Fibroblast of skin of left biceps (primary cell): ENCODE data around the gene VAPB.

ENCODE experiments used
- DNase-seq, 2 experiments: peaks; one replicate each; pipeline ENCODE4 v3.0.0-alpha.2; 2013; ENCODE audit warnings: low read depth in 2 of 2

The VAPB gene

GRCh38 chr20:58435237-58435636 is 46.2 kb downstream of the VAPB start:
- DNase-seq, result no peak

DNA sequence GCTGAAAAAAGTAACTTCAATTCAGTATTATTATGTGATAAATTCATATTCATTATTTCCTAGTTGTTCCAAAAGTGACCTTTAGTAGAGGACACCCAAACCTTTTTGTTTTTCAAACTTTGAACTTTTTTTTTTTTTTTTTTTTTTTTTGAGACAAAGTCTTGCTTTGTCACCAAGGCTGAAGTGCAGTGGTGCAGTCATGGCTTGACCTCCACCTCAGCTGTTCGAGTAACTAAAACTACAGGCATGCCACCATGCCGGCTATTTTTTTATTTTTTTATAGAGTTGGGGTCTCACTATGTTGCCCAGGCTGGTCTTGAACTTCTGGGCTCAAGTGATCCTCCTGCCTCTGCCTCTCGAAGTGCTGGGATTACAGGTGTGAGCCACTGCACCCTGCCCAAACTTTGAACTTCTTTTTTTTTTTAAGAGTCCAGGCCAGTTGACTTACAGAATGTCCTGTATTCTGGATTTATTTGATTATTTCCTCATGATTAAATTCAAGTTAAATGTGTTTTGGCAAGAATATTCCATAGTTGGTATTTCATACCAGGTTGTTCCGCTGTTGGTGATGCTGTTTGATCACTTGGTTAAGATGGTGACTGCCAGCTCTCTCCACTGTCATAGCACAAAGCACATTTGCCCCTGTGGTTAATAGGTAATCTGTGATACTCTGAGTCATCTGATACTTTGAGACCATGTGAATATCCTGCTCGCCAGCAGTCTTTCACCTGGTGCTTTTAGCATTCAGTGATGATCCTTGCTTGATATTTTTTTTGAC is 48.0 kb downstream of the VAPB start:
- no peak for DNase-seq

- DNase-seq, result no peak
These were observed 50.2 kb downstream of the VAPB start for GRCh38 chr20:58438970-58439808.

- no peak for DNase-seq
These were observed 51.2 kb downstream of the VAPB start for GRCh38 chr20:58440021-58440767.

GRCh38 chr20:58441723-58442122 is 52.7 kb downstream of the VAPB start:
- no peak for DNase-seq

- DNase-seq, result no peak
These were observed 55.8 kb downstream of the VAPB start for GRCh38 chr20:58444746-58445255.

GRCh38 chr20:58446264-58446959 is 57.4 kb downstream of the VAPB start:
- DNase-seq, result no peak

- DNase-seq, result no peak
These were observed 57.9 kb downstream of the VAPB start for GRCh38 chr20:58446960-58447265.

DNA sequence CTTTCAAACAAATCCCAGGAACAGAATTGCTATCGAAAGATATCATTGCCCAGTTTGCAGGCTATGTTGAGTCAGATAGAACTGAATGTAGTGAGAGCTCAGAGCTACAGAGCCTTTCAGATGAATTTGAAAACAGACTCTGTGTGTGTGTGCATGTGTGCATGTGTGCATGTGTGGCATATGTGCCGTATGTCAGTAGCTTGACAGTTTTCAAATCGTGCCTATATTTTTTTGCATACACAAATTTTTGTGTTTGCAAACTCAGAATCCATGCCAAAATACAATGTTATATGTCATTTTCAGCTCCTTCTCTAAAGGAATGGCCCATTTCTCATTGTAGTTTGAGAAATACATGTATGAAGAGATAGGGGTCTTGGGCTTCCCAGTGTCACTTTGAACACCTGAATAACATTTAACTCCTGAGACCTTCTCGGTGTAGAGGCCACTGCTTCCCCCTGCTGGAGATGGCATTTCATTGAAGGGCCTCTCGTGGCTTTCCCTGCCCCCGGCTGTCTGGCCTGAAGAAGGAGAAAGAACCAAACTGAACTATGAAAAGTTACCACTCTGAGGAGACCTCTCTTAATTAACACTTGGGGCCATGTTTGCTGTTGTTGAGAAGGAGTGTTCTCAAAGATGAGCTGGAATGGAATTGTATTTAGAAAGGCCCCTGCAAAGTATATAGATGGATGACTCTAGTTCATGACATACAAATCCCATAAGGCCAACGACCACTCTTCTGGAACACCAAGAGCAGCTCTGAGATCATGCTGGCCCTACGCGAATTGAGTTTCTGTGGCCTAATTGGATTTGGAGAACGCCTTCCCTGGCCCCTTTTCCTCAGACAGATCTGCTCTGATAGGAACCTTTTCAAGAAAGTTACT is 58.7 kb downstream of the VAPB start:
- no peak for DNase-seq

DNA sequence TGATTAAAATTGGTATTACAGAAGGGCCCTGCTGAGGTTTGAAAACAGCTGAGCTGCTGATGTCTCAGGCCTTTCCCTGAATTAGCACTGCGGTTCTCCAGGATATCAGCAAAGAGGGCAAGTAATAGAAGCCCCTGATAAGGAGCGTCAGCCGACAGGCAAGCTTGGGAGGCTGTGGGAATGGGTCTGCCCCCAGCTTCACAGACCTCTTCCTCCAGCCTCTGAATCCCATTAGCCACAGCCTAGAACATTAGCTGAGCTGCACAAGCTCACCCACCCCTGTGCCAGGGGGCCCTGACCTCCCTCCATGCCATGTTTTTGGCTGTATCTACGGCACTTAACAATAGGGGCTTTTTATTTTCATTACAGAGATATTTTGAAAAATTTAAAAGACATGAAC is 59.9 kb downstream of the VAPB start:
- no peak for DNase-seq

DNA sequence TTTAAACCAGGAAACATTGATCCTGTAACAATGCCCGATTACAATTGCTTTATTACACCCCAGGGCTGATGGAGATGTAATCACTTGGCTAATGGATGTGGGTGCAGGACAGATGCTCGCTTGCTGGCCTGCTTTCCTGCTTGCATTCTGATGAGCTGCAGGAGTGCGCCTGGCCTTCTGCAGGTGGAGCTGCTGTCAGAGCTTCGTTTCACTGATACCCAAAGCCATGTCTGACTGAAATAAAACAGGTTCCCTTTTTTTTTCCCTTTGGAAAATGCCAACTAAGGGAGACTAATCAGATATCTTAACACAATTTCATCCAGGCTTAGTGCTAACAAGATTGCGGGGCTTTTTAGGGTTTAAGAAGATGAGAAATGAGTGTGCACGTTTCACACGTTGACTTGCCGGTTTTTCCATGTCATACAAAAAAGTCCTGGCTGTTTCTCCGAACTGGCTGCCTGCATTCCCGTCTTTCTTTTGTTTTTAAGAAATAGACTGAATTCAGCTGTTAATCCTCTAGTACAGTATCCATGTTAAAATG is 60.7 kb downstream of the VAPB start:
- no peak for DNase-seq

DNA sequence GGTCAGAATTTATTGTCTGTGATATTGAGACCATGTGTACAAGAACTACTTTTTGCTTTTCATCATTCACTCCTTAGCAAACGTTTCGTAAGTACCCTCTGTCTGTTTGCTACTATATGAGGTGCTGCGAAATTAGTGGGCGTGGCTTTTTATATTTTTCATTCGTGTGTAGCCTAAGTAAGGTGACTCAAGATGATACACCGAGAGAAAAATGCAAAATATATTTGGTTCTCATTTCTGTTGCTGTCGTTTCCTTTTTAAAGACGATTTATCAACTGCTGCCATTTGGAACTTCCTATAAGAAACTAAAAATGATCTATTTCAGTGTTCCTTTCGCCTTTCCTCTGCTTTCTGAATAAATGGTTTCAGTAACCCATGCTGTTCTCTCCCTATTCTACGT is 61.2 kb downstream of the VAPB start:
- no peak for DNase-seq

GRCh38 chr20:58452667-58453255 is 63.7 kb downstream of the VAPB start:
- DNase-seq, result no peak

GRCh38 chr20:58453391-58453790 is 64.4 kb downstream of the VAPB start:
- no peak for DNase-seq

GRCh38 chr20:58454460-58454859 is 65.4 kb downstream of the VAPB start:
- no peak for DNase-seq

- DNase-seq, result peak; percentile 53 to 56
These were observed 68.2 kb downstream of the VAPB start for GRCh38 chr20:58457083-58457695.

GRCh38 chr20:58458342-58459057 is 69.5 kb downstream of the VAPB start:
- DNase-seq, result no peak

DNA sequence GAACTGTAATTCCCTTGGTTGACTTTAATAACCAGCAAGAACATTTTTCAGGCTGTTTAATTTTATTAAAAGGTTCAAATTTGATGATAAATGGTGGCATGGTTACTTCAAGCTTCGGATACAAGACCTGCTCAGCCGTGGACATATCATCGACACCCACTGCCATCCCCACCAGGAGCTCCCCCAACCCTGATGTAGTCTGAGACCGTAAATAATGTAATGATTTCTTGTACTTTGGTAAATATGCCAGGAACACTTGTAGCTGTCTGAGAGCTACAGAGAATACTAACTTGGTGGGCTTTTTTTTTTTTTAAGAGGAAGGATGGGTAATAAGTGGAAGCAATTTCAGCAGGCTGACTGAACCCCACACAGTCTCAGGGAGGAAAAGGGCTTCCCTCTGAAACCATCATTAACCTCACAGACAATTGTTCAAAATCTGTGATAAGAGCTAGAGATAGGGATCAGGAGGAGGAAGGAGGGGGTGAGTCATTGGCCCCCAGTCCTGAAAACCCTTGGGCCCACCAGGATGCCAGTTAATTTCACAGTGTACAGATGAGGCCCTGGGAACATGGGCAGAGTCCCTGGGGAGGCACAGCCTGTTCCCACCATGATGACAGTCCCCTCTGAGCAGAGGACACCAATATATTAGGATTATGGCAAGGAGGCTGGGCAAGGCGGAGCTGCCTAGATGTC is 70.2 kb downstream of the VAPB start:
- DNase-seq, result no peak
